Pancreas (tissue), 10 donors: ENCODE results near the gene GPRC5D. TPM values are rescaled to one million over a fixed set of nuclear protein-coding genes. Genes with fewer than 3 reads are reported as not detected.

Experiments used
- ATAC-seq, 4 donors: fragments of 200-7000 bp; cut with Tn5 transposase; one replicate each; pipeline versions ENCODE4 v1.8.0 to v1.9.1; 2020; ENCODE audit warnings: mild to moderate bottlenecking in 4 of 4, moderate library complexity in 4 of 4
- DNase-seq, 6 donors: peaks; one replicate each; pipeline ENCODE4 v3.0.0-alpha.2; 2020
- FAIRE-seq: peaks from 2 replicates; lab custom pipeline; 2012; peaks lifted over from hg19 to GRCh38; lab: Jason Lieb, UNC
- H3K27ac ChIP-seq, 4 donors: fragments of 200-600 bp; sonication (generic); 1 replicate in 3 of 4; 2 replicates in 1 of 4; pipeline versions ENCODE4 v1.5.0 to v1.8.0; 2020
- H3K27me3 ChIP-seq, 4 donors: fragments of 200-600 bp; one replicate each; pipeline ENCODE4 v1.8.0; 2021
- H3K36me3 ChIP-seq, 3 donors: fragments of 200-600 bp; sonication (generic) in 1 of 3; one replicate each; pipeline versions ENCODE4 v1.5.0 to v1.8.0; 2020 to 2021
- H3K4me1 ChIP-seq, 3 donors: fragments of 200-600 bp; one replicate each; pipeline ENCODE4 v1.8.0; 2021
- H3K4me3 ChIP-seq, 4 donors: fragments of 200-600 bp; sonication (generic) in 2 of 4; one replicate each; pipeline versions ENCODE4 v1.5.0 to v1.8.0; 2020 to 2021
- H3K9me3 ChIP-seq, 4 donors: fragments of 200-600 bp; one replicate each; pipeline ENCODE4 v1.8.0; 2021
- WGBS, 2 donors: extraction: QIAGEN DNeasy Blood & Tissue Kit; methylation state at CpG; one replicate each; pipeline ENCODE4 v1.1.7; 2013; 5-methylcytosine and 5-hydroxymethylcytosine counted together
- intact Hi-C, 3 donors: fragments of 100-400 bp; cut with DNase I; formaldehyde crosslinking; loops; one replicate each; pipeline versions ENCODE4 v1.11.1 to v1.14.2; 2022
- polyA plus RNA-seq, 2 donors: library from polyadenylated mRNA; stranded (reverse); fragments of 200-250 nt; gene quantifications; one replicate each; pipeline ENCODE4 v1.2.3, GENCODE V29; 2013
- total RNA-seq, 6 donors: library from RNA; stranded (reverse); fragmentation: NEBNext Ultra II Directional in 4 of 6; extraction: Animal tissue kit (Norgen Biotek cat#: 25700) in 4 of 6; gene quantifications; one replicate each; pipeline versions ENCODE4 v1.2.1 to v1.2.4, GENCODE V29; 2021 to 2023
- TF ChIP-seq, protein P1 (sequence below), 4 donors: fragments of 200-600 bp; sonication (generic) in 3 of 4; IDR thresholded peaks; one replicate each; pipeline versions ENCODE4 v1.5.0 to v1.8.0; 2021; ENCODE audit warnings: antibody characterized with exemption in 4 of 4
- donor health status: healthy with polysubstance abuse.
- donor health status: DM: no; HTN: no; CAD: no; lungs with moderate emphysema.
- donor health status: DM: no; HTN: no; CAD: no.
- donor health status: control.
- donor health status: control.
- donor health status: Bipolar disorder and iron deficiency.
- donor health status: DM: yes; HTN: yes; CAD: no.
- donor health status: DM: no; HTN: no; CAD: no.
- donor health status: DM: no; HTN: no; CAD: no.
- donor health status: DM: yes; HTN: yes; CAD: no.

The GPRC5D gene
- total and polyA plus RNA-seq, 8 donors: 0.24 to 0.42 (median 0.33) TPM; not detected in 5

DNA sequence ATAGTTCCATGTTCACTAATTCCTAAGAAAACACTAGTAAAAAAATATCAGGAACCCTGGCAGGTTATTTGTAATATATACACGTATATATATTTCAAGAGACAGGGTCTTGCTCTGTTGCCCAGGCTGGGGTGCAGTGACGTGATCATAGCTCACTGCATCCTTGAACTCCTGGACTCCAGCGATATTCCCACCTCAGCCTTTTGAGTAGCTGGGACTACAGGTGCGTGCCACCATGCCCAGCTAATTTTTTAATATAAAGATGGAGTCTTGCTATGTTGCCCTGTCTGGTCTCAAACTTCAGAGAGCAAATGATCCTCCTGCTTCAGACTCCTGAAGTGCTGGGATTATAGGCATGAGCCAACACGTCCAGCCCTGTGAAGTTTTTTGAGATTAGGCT lies 44.4 kb downstream of the GPRC5D start:
- no peak for ATAC-seq
- WGBS, 2 donors: 83 to 84% methylated on average over 5 of the region's 5 CpGs
- intact Hi-C loops: loop anchor here in 1 of 3 donors (10.0 kb wide), 1 partner anchor 307 kb away; no protein-coding TSS in a partner anchor
- no peak for FAIRE-seq
- no peak for DNase-seq
- Histone ChIP-seq H3K27me3 (no peaks in the 10 kb centered on the region), H3K27ac (no peak overlapping the region), H3K4me1 (no peaks in the 10 kb centered on the region), H3K4me3 (no peak overlapping the region), H3K9me3 (no peaks in the 10 kb centered on the region), H3K36me3 (no peaks in the 10 kb centered on the region)
- TF ChIP-seq, protein P1, sequence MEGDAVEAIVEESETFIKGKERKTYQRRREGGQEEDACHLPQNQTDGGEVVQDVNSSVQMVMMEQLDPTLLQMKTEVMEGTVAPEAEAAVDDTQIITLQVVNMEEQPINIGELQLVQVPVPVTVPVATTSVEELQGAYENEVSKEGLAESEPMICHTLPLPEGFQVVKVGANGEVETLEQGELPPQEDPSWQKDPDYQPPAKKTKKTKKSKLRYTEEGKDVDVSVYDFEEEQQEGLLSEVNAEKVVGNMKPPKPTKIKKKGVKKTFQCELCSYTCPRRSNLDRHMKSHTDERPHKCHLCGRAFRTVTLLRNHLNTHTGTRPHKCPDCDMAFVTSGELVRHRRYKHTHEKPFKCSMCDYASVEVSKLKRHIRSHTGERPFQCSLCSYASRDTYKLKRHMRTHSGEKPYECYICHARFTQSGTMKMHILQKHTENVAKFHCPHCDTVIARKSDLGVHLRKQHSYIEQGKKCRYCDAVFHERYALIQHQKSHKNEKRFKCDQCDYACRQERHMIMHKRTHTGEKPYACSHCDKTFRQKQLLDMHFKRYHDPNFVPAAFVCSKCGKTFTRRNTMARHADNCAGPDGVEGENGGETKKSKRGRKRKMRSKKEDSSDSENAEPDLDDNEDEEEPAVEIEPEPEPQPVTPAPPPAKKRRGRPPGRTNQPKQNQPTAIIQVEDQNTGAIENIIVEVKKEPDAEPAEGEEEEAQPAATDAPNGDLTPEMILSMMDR (IDR thresholded peaks at IDR 0.05): no peak

DNA sequence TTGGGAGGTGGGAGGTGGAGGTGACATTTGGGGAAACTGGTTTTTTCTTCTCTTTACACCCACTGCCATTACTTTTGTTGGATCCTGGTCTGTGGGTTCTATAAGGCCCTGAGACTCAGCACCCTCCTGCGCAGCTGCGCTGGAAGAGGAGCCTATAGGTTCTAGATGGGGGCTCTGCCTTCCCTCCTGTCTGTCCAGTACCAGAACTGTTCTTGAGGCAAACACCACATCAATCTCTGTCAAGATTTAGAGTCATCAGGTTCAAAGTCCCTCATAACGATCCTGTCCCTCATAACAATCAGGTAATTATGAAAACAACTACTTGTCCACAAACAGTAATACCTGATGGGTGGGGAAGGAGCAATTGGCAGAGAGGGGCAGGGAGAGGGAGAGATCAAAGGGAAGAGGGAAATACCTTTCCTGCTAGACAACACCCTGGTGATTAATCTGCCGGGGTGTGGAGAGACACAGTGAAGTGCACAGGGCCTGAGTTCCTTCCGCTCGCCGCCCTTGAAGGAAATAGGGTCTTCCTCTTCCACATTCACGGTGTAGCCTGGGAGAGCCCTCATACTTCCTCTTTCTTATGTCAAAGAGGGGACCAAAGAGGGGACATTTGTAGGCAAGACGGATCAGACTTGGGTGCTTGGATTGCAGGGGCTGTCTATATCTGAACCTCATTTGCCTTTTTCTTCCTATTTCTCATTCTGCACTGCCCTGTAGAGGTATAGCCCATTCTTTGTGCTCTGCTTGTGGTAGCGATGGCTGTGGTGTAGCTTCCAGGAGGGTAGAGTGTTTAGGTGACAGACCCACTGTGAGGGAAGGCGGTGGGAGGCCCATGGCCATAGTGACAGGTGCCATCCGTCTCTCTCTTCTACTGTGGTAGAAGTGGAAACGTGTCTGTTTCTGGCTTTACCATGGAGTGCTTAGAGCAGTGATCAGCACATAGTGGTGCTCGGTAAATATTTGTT lies 48.0 kb downstream of the GPRC5D start:
- no peak overlapping the region for H3K27ac ChIP-seq
- DNase-seq: no peak

DNA sequence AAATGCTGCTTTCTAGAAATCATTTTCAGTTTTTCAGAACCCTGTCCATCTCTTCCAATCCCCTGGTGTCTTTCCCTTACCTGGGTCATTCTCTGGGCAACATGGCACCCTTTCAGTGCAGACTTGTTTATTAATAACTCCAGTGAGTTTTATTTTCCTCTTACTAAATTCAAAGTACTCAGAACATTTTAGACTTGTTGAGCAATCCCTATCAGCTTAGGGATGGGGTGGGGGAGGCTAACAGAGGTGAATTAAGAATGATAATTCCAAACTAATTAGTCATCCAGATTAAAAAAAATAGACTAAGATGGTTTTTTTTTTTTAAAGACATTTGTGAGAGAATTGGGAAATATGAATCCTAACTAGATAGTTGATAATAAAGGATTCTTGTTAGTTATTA lies 49.9 kb downstream of the GPRC5D start:
- FAIRE-seq (no peak), ATAC-seq (peak in 2 of 4 donors; percentile 31 to 42), DNase-seq (no peak)
- peak overlapping the region in 1 of 4 donors; percentile 7 for H3K27ac ChIP-seq
- intact Hi-C loops: loop anchor here in 1 of 3 donors (10.0 kb wide), 1 partner anchor 313 kb away; no protein-coding TSS in a partner anchor
- no peaks in the 10 kb centered on the region for H3K36me3 ChIP-seq
- TF ChIP-seq, protein P1 (IDR thresholded peaks at IDR 0.05): no peak
- H3K9me3 ChIP-seq: no peaks in the 10 kb centered on the region
- H3K4me1 ChIP-seq: no peaks in the 10 kb centered on the region
- no peaks in the 10 kb centered on the region for H3K27me3 ChIP-seq
- no peak overlapping the region for H3K4me3 ChIP-seq

More for the DNA sequence above, 48.0 kb downstream of the GPRC5D start:
- Histone ChIP-seq H3K27me3 (no peaks in the 10 kb centered on the region), H3K4me3 (no peak overlapping the region), H3K4me1 (no peaks in the 10 kb centered on the region), H3K36me3 (no peaks in the 10 kb centered on the region), H3K9me3 (no peaks in the 10 kb centered on the region)
- FAIRE-seq (no peak), ATAC-seq (peak in 1 of 4 donors; percentile 33)
- intact Hi-C loops: loop anchor here in 1 of 3 donors (10.0 kb wide), 1 partner anchor 311 kb away; no protein-coding TSS in a partner anchor
- WGBS, 2 donors: 79 to 86% methylated on average over 14 of the region's 14 CpGs
- TF ChIP-seq, protein P1 (IDR thresholded peaks at IDR 0.05): no peak

DNA sequence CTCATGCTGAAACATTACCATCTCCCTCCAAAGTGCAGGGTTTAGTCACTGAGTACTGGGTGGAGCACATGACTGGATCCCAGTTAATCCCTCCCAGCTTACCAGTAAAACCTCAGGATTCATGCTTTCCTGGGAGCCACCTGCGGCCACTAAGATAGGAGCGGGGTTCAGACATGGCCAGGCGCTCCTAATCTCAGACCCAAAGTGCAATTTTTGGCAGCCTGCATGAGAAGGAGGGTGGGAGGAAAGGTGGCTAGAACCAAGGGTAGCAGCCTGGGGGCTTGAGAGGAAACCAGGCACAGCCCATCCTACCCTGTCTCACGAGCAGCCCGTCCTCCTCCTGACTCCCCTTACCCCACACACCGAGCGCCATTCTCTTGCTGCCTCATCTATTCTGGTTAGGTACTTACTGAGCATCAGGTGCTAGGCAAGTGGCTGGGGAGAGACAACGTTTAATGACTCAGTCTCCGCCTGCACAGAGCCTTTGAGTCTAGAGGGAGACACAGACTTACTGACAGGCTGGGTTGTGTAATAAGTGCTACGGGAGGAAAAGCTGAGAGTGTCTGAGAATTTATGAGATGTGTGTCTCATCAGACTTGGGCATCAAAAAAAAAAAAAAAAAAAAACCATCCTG lies 50.7 kb downstream of the GPRC5D start:
- peak overlapping the region in 1 of 4 donors; percentile 7 for H3K27ac ChIP-seq
- no peak overlapping the region for H3K4me3 ChIP-seq
- intact Hi-C loops: loop anchor here in 1 of 3 donors (10.0 kb wide), 1 partner anchor 314 kb away; no protein-coding TSS in a partner anchor
- H3K36me3 ChIP-seq: no peaks in the 10 kb centered on the region
- no peaks in the 10 kb centered on the region for H3K9me3 ChIP-seq
- TF ChIP-seq, protein P1 (IDR thresholded peaks at IDR 0.05): no peak
- WGBS, 2 donors: 76 to 83% methylated on average over 10 of the region's 10 CpGs
- no peaks in the 10 kb centered on the region for H3K4me1 ChIP-seq
- no peaks in the 10 kb centered on the region for H3K27me3 ChIP-seq
- peak in 3 of 4 donors; percentile 60 to 67 (median 62) for ATAC-seq
- no peak for FAIRE-seq
- DNase-seq: no peak
